ENCODE results near the gene CLCN3.

DNA sequence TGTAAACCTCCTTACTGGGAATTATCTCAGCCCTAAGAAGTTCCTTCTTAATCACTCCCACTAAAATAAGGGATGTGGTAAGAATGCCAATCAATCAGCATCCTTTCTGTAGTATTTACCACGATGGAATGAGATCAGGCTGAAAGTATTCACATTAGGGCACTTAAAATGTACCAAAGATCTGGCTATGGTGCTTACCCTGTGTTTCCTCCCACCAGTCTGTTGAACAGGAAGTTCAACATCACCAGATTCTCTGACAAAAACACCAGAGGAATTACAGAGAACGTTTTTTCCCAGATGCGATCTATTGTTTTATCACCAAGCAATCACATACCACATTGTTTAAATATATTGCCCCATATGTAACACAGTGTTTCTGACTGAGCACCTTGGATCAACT is 2.1 kb upstream of the CLCN3 start:
- TF ChIP-seq, protein P1, sequence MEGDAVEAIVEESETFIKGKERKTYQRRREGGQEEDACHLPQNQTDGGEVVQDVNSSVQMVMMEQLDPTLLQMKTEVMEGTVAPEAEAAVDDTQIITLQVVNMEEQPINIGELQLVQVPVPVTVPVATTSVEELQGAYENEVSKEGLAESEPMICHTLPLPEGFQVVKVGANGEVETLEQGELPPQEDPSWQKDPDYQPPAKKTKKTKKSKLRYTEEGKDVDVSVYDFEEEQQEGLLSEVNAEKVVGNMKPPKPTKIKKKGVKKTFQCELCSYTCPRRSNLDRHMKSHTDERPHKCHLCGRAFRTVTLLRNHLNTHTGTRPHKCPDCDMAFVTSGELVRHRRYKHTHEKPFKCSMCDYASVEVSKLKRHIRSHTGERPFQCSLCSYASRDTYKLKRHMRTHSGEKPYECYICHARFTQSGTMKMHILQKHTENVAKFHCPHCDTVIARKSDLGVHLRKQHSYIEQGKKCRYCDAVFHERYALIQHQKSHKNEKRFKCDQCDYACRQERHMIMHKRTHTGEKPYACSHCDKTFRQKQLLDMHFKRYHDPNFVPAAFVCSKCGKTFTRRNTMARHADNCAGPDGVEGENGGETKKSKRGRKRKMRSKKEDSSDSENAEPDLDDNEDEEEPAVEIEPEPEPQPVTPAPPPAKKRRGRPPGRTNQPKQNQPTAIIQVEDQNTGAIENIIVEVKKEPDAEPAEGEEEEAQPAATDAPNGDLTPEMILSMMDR (IDR thresholded peaks at IDR 0.05): no peak
- TF ChIP-seq USF1 (CRISPR knock-in tag; IDR thresholded peaks at IDR 0.05) (no peak), ZNF416 (CRISPR knock-in tag; IDR thresholded peaks at IDR 0.05) (no peak), ATF6 (CRISPR knock-in tag; IDR thresholded peaks at IDR 0.05) (no peak), ATF2 (CRISPR knock-in tag; IDR thresholded peaks at IDR 0.05; ENCODE audit: borderline replicate concordance, low read depth) (no peak)
